GM23248 (cell line): Measurements from ENCODE around the gene ZBTB40.

Source experiments
- EZH2 ChIP-seq: fragments of 200-600 bp; sonication (generic); IDR thresholded peaks from 2 replicates; pipeline ENCODE4 v1.6.1; 2018; ENCODE audit warnings: antibody characterized with exemption, mild to moderate bottlenecking; ENCODE audit not compliant: insufficient read depth, poor library complexity, severe bottlenecking
- EZH2phosphoT487 ChIP-seq: fragments of 200-600 bp; sonication (generic); IDR thresholded peaks from 2 replicates; pipeline ENCODE4 v1.6.1; 2018; ENCODE audit warnings: antibody characterized with exemption, moderate library complexity, mild to moderate bottlenecking, low read depth; ENCODE audit not compliant: insufficient read depth

GRCh38 chr1:22411589-22411988, 40.1 kb upstream of the ZBTB40 start:
- TF ChIP-seq EZH2 (no peak), EZH2phosphoT487 (no peak)
